Tibial nerve (tissue), 4 donors: ENCODE measurements around the gene ATG12. TPM values are rescaled to one million over a fixed set of nuclear protein-coding genes. Genes with fewer than 3 reads are reported as not detected.
A peak's percentile ranks its signal among the peaks of the same experiment; 100 is the strongest.

ENCODE experiments used
- DNase-seq, 2 donors: peaks; one replicate each; pipeline ENCODE4 v3.0.0-alpha.2; 2019; ENCODE audit warnings: low spot score in 2 of 2
- H3K27ac ChIP-seq, 4 donors: fragments of 200-600 bp; sonication (generic) in 3 of 4; one replicate each; pipeline ENCODE4 v1.5.1; 2017 to 2019; ENCODE audit warnings: mild to moderate bottlenecking in 1 of 4
- H3K27me3 ChIP-seq, 2 donors: fragments of 200-600 bp; sonication (generic) in 1 of 2; one replicate each; pipeline versions ENCODE4 v1.5.1 to v1.6.0; 2017 to 2019
- H3K36me3 ChIP-seq, 3 donors: fragments of 200-600 bp; sonication (generic); one replicate each; pipeline ENCODE4 v1.5.1; 2018 to 2019
- H3K4me1 ChIP-seq, 4 donors: fragments of 200-600 bp; sonication (generic) in 3 of 4; one replicate each; pipeline ENCODE4 v1.5.1; 2017 to 2019
- H3K4me3 ChIP-seq, 4 donors: fragments of 200-600 bp; sonication (generic) in 3 of 4; one replicate each; pipeline ENCODE4 v1.5.1; 2017 to 2019; ENCODE audit warnings: mild to moderate bottlenecking in 1 of 4, moderate library complexity in 1 of 4
- H3K9me3 ChIP-seq, 4 donors: fragments of 200-600 bp; sonication (generic) in 3 of 4; one replicate each; pipeline ENCODE4 v1.5.1; 2017 to 2019
- CTCF ChIP-seq, 5 experiments: fragments of 200-600 bp in 3 of 5; fragments of 450-650 bp in 2 of 5; sonication (generic) in 3 of 5; IDR thresholded peaks; one replicate each; pipeline ENCODE4 v1.5.1; 2016 to 2019; ENCODE audit warnings: antibody characterized with exemption in 5 of 5, mild to moderate bottlenecking in 3 of 5, moderate library complexity in 2 of 5
- EP300 ChIP-seq, 2 donors: sonication (generic); formaldehyde crosslinking; IDR thresholded peaks; one replicate each; pipeline ENCODE4 v1.6.1; 2017; ENCODE audit warnings: antibody characterized with exemption in 2 of 2, mild to moderate bottlenecking in 1 of 2
- POLR2A ChIP-seq, 2 donors: fragments of 450-650 bp; IDR thresholded peaks; one replicate each; pipeline ENCODE4 v1.6.1; 2017; ENCODE audit warnings: antibody characterized with exemption in 2 of 2, mild to moderate bottlenecking in 2 of 2, moderate library complexity in 2 of 2
- WGBS, 2 donors: methylation state at CpG; one replicate each; pipeline ENCODE4 v1.1.5; 2018; 5-methylcytosine and 5-hydroxymethylcytosine counted together
- total RNA-seq, 4 donors: library from RNA; depleted of rRNA; stranded (reverse); fragments of >200 nt; gene quantifications; one replicate each; pipeline ENCODE4 v1.1.0, GENCODE V29; 2016

Gene ATG12
- total RNA-seq, 4 donors from 2014 or later: 36.0 to 68.1 (median 49.7) TPM

- Histone ChIP-seq H3K36me3 (no peaks in the 10 kb centered on the region), H3K4me3 (no peak overlapping the region), H3K27ac (no peak overlapping the region), H3K9me3 (peaks cover 0 to 10% (median 0%) of the 10 kb centered on the region in 4 donors), H3K4me1 (peaks cover 0 to 14% (median 2%) of the 10 kb centered on the region in 4 donors), H3K27me3 (peaks cover 0 to 15% of the 10 kb centered on the region in 2 donors)
- TF ChIP-seq POLR2A (IDR thresholded peaks at IDR 0.05): no peak
- no peak for TF ChIP-seq EP300 (IDR thresholded peaks at IDR 0.05)
- TF ChIP-seq CTCF (IDR thresholded peaks at IDR 0.05): no peak
- DNase-seq: no peak
- WGBS, 2 donors: 81 to 91% methylated on average over 1 of the region's 1 CpG
Measured at GRCh38 chr5:115820846-115821245, 20.5 kb downstream of the ATG12 start.

- DNase-seq: no peak
- TF ChIP-seq POLR2A (IDR thresholded peaks at IDR 0.05) (no peak), EP300 (IDR thresholded peaks at IDR 0.05) (no peak), CTCF (IDR thresholded peaks at IDR 0.05) (no peak)
- Histone ChIP-seq H3K4me1 (peaks cover 0 to 20% (median 9%) of the 10 kb centered on the region in 4 donors), H3K27ac (no peak overlapping the region), H3K4me3 (no peak overlapping the region), H3K9me3 (peaks cover 0 to under 1% (median 0%) of the 10 kb centered on the region in 4 donors), H3K27me3 (peaks cover 0 to 34% of the 10 kb centered on the region in 2 donors), H3K36me3 (peaks cover 0 to 4% (median 0%) of the 10 kb centered on the region in 3 donors)
- WGBS, 2 donors: 87 to 88% methylated on average over 18 of the region's 18 CpGs
Measured at GRCh38 chr5:115818821-115819220, 22.5 kb downstream of the ATG12 start.

GRCh38 chr5:115817386-115817785, 24.0 kb downstream of the ATG12 start:
- no peak for DNase-seq
- peak overlapping the region in 1 of 4 donors; percentile 61 for H3K4me3 ChIP-seq
- peak overlapping the region in 1 of 4 donors; percentile 92 for H3K27ac ChIP-seq
- H3K4me1 ChIP-seq: peaks cover 0 to 20% (median 9%) of the 10 kb centered on the region in 4 donors
- H3K27me3 ChIP-seq: peaks cover 0 to 34% of the 10 kb centered on the region in 2 donors
- no peaks in the 10 kb centered on the region for H3K9me3 ChIP-seq
- TF ChIP-seq CTCF (IDR thresholded peaks at IDR 0.05) (no peak), EP300 (IDR thresholded peaks at IDR 0.05) (no peak), POLR2A (IDR thresholded peaks at IDR 0.05) (no peak)
- H3K36me3 ChIP-seq: peaks cover 0 to 4% (median 0%) of the 10 kb centered on the region in 3 donors
- 82 to 85% methylated on average over 7 of the region's 7 CpGs for WGBS, 2 donors

- H3K4me1 ChIP-seq: peaks cover 0 to 20% (median 9%) of the 10 kb centered on the region in 4 donors
- peak; percentile 61 to 81 for DNase-seq
- H3K9me3 ChIP-seq: no peaks in the 10 kb centered on the region
- H3K36me3 ChIP-seq: peaks cover 0 to 4% (median 0%) of the 10 kb centered on the region in 3 donors
- peak within 1 kb of the TSS; percentile 68 to 92 (median 74) for H3K27ac ChIP-seq
- peak within 1 kb of the TSS; percentile 52 to 64 (median 57) for H3K4me3 ChIP-seq
- peaks cover 0 to 34% of the 10 kb centered on the region in 2 donors for H3K27me3 ChIP-seq
- TF ChIP-seq EP300 (IDR thresholded peaks at IDR 0.05) (peak in 1 of 2 donors; percentile 86), CTCF (IDR thresholded peaks at IDR 0.05) (no peak), POLR2A (IDR thresholded peaks at IDR 0.05) (peak; percentile 33 to 79)
- 1% methylated on average over 46 to 55 of the region's 69 CpGs for WGBS, 2 donors
Measured at GRCh38 chr5:115816226-115817081, 24.9 kb downstream of the ATG12 start, which contains the start of gene CDO1. Gene CDO1 (minus strand): TSS chr5:115816659. CDS start chr5:115816397, 262 bp downstream.
